B cell (primary cell): ENCODE measurements around the gene PREB.
"Not testable (repeated sequence)": the region's sequence is repeated elsewhere in the genome, so short reads cannot be mapped to it uniquely, and the experiment has no call there.

Source experiments
- EZH2 ChIP-seq: IDR thresholded peaks from 2 replicates; pipeline ENCODE4 v1.6.1; 2012; ENCODE audit warnings: borderline replicate concordance, low read depth, mild to moderate bottlenecking, moderate library complexity, low read length; ENCODE audit not compliant: insufficient read depth, poor library complexity, severe bottlenecking
- TF ChIP-seq, protein P1 (sequence below): fragments of 200-600 bp; IDR thresholded peaks from one replicate; pipeline ENCODE4 v1.8.0; 2022; ENCODE audit warnings: antibody characterized with exemption, mild to moderate bottlenecking

DNA sequence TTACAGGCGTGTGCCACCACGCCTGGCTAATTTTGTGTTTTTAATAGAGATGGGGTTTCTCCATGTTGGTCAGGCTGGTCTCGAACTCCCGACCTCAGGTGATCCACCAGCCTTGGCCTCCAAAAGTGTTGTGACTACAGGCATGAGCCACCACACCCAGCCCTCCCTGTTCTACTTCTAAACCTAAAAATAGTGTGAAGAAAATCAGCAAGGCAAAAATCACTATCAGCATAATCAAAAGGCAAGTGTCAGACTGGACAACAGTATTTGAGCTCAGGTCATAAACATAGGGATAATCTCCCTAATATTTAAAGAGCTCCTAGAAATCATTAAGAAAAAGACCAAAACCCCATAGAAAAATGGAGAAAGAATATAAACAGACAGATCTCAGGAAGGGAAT lies 41.3 kb upstream of the PREB start:
- TF ChIP-seq, protein P1, sequence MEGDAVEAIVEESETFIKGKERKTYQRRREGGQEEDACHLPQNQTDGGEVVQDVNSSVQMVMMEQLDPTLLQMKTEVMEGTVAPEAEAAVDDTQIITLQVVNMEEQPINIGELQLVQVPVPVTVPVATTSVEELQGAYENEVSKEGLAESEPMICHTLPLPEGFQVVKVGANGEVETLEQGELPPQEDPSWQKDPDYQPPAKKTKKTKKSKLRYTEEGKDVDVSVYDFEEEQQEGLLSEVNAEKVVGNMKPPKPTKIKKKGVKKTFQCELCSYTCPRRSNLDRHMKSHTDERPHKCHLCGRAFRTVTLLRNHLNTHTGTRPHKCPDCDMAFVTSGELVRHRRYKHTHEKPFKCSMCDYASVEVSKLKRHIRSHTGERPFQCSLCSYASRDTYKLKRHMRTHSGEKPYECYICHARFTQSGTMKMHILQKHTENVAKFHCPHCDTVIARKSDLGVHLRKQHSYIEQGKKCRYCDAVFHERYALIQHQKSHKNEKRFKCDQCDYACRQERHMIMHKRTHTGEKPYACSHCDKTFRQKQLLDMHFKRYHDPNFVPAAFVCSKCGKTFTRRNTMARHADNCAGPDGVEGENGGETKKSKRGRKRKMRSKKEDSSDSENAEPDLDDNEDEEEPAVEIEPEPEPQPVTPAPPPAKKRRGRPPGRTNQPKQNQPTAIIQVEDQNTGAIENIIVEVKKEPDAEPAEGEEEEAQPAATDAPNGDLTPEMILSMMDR, result not testable (repeated sequence)
- TF ChIP-seq EZH2, result not testable (repeated sequence)
